ENCODE data around the gene RPS19. TPM values are rescaled to one million over a fixed set of nuclear protein-coding genes. Genes with fewer than 3 reads are reported as not detected.

Gene RPS19
- 689 and 1,123 TPM in 2 replicates for total RNA-seq

GRCh38 chr19:41859618-41860418 lies at the start of gene RPS19:
Gene RPS19 (plus strand): TSS chr19:41860255. CDS start chr19:41860775, 520 bp downstream.

DNA sequence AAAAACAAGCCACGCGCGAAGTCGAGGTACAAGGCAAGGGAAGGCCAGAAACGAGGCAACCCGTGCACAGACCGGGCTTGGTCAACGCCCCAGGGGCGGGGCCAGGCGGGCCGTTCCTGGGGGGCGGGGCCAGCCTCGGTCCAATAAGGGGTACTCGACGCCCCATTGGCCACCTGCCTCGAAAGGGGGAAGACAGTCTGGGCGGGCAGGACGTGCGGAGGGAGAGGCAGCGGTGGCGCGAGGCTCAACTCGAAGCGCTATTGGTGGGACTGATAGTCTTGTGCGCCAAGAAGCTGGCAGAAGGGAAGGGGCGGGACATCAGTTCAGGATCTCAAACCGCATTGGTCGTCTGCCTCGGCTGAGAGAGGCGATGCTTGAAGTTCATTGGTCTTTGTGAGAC lies 15.5 kb upstream of the RPS19 start, which contains the start of gene LYPD4:
LYPD4 (minus strand) TSS at position 83 of the 400 bp plus-strand sequence. CDS start 5,398 bp downstream, outside the sequence.

GRCh38 chr19:41845001-41845050 lies 15.2 kb upstream of the RPS19 start, which contains the start of gene DMRTC2:
Gene DMRTC2 (plus strand): TSS chr19:41845042. CDS start chr19:41847429, 2,387 bp downstream.

DNA sequence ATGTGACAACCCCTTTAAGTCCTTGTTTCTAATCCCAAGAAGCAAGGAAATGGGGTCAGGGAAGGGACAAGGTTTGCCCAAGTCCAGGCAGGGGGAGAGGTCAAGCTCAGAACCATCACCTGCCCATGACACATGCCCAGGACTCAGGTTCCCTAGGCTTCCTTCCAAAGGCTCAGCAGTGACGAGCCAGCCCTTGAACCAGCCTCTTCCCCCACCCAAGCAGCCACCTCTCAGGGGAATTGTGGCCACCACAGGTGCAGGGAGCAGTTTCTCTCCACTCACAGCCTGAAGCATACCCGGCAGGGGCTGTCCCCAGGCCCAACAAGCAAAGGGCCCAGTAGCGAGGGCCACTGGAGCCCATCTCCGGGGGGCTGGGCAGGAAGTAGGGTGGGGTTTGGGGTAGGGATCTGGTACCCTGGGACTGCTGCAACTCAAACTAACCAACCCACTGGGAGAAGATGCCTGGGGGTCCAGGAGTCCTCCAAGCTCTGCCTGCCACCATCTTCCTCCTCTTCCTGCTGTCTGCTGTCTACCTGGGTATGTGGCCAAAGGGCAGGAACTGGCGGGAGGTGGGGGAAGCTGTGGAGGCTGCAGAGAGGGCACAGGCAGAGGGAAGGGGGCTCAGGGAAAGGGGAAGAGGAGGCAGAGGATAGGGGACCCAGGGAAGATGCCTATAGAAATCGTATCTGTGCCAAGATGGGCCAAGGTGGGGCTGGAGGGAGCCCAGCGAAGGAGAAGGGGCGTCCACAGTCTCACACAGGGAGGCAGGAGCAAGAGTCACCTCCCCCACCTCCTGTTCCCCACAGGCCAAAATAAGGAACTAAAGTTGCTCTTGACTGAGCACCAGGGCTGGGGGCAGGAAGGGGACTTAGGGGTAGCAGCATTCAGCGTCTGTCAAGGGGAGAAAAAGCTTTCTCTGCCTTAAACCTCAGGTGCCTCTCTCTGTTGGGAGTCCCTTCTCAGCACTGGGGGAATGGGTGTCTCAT lies 17.1 kb downstream of the RPS19 start, which contains the start of gene CD79A:
CD79A (plus strand) TSS at position 433 of the 986 bp plus-strand sequence; CDS start at position 459, 26 bp downstream.

GRCh38 chr19:41882568-41883462 lies 22.8 kb downstream of the RPS19 start, which contains the start of gene ARHGEF1:
Gene ARHGEF1 (plus strand): TSS chr19:41883184. CDS start chr19:41888083, 4,899 bp downstream.

Other genes with a start within 250 kb of the RPS19 start
- gene CEACAM4, start 233.2 kb upstream of the RPS19 start, total RNA-seq: not detected in 2 replicates
- not detected in 2 replicates for gene CEACAM7, start 172.0 kb upstream of the RPS19 start, total RNA-seq
- gene CEACAM5, start 151.6 kb upstream of the RPS19 start, total RNA-seq: not detected in 2 replicates
- gene CEACAM6, start 104.7 kb upstream of the RPS19 start, total RNA-seq: not detected in 2 replicates
- not detected in 2 replicates for gene CEACAM3, start 63.7 kb upstream of the RPS19 start, total RNA-seq
- gene LYPD4, start 15.6 kb upstream of the RPS19 start, total RNA-seq: not detected in 2 replicates
- not detected in 2 replicates for gene DMRTC2, start 15.2 kb upstream of the RPS19 start, total RNA-seq
- gene CD79A, start 17.0 kb downstream of the RPS19 start, total RNA-seq: not detected in 2 replicates
- 37.4 and 51.1 TPM in 2 replicates for gene ARHGEF1, start 22.9 kb downstream of the RPS19 start, total RNA-seq
- under 0.01 TPM in 1 of 2 replicates, not detected in the other for gene ERFL, start 68.2 kb downstream of the RPS19 start, total RNA-seq
- gene RABAC1, start 99.1 kb downstream of the RPS19 start, total RNA-seq: 114 and 220 TPM in 2 replicates
- gene ATP1A3, start 134.0 kb downstream of the RPS19 start, total RNA-seq: 0.11 and 0.37 TPM in 2 replicates
- 0.44 and 0.87 TPM in 2 replicates for gene GRIK5, start 210.0 kb downstream of the RPS19 start, total RNA-seq
- 12.4 and 14.6 TPM in 2 replicates for gene ZNF574, start 215.9 kb downstream of the RPS19 start, total RNA-seq